CD4-positive, alpha-beta T cell treated with Interleukin-6 at 100 ng/mL for 8 hours (primary cell): ENCODE data around the gene ZNF367.
A peak's percentile ranks its signal among the peaks of the same experiment; 100 is the strongest.

ENCODE experiments used
- DNase-seq: peaks from one replicate; pipeline ENCODE4 v3.0.0-alpha.2; 2020; ENCODE audit warnings: mixed read lengths, low spot score

The ZNF367 gene

DNA sequence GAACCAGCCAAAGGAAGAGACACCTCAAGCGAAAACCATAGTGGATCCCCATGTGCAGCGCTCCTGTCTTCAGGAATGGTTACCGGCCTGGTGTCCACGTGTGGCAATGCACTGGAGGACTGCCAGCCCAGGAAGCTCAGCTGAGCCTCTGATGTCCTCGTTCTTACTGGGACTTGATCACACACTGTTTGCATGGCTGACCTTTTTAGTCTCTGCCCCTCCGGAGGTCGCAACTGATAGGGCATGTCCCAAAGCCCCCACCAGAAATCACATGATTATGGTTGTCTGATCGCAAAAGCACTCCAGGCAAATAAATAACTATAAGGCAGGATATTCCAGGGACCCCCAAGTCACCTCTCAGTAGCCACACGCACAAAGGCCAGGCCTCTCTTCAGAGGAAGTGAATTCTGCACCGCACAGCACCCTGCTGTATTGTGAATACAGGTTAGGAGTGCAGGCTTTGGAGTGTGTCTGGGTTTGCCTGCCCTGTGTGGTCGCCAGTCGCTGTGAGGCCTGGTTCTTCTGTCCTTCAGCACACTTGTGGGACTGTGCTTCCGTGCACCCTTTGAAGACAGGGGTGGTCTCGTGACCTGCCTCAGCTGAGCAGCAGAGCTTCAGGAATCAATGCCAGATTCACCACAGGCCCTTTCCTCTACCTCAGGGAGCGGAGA lies 18.4 kb upstream of the ZNF367 start:
- no peak for DNase-seq

DNA sequence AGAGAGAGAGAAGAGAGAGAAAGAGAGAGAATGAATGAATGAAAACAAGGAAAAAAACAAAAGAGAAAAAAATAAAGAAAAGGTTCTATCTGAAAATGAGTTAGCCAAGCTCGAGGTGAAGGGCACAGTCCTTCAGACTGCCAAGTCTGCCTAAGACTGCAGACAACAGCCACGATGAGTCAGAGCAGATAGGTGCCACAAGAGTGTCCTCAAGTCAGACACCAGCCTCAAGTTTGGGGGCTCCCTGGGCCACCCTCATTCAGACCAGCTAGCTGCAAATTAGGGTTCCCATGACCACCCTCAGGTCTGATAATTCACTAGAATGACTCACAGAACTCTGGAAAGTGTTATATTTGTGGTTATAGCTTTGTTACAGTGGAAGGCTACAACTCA lies 17.9 kb upstream of the ZNF367 start:
- no peak for DNase-seq

DNA sequence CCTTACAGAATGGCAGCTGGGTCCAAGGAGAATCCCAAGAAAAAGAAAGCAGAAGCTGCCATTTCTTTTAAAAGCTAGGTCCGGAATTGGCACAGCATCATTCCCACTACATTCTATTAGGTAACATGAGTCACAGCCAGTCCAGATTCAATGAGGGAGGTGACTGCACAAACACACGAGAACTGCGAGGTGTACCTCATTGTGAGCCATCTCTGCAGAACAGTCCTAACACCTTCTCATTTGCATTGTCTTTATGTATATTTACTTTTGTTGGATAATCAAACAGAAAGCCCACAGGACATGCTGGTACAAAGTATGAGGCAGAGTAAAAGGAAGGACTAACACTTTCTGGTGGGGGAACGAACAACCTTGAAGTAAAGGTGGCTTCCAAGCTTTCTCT lies 17.2 kb upstream of the ZNF367 start:
- DNase-seq = no peak

- no peak for DNase-seq
These were observed 12.2 kb upstream of the ZNF367 start for GRCh38 chr9:96430377-96430776.

DNA sequence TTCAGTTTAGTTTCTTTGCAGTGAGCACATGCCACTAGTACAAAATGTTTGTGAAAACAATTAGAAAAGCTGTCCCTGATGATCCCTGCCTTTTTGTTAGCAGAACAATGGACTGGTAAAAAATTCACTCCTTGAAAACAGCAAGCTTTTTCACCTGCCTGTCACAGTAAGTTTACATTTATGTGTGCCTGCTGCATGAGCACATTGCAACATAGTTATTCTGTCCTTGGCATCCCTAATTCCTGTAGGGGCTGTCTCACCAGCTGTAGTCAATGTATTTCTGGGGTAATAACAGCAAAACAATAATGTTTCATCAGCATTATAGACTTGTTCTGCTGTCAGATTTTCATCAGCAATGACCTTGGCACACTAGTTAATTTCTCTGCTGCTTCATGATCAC lies 11.6 kb upstream of the ZNF367 start:
- no peak for DNase-seq

- no peak for DNase-seq
These were observed 7.5 kb upstream of the ZNF367 start for GRCh38 chr9:96425500-96426169.

- no peak for DNase-seq
These were observed 5.8 kb upstream of the ZNF367 start for GRCh38 chr9:96423985-96424336.

- no peak for DNase-seq
These were observed 5.3 kb upstream of the ZNF367 start for GRCh38 chr9:96423322-96423984.

GRCh38 chr9:96420468-96421219 lies 2.5 kb upstream of the ZNF367 start:
- peak; percentile 28 for DNase-seq

GRCh38 chr9:96419691-96419969 lies 1.5 kb upstream of the ZNF367 start:
- DNase-seq = no peak

DNA sequence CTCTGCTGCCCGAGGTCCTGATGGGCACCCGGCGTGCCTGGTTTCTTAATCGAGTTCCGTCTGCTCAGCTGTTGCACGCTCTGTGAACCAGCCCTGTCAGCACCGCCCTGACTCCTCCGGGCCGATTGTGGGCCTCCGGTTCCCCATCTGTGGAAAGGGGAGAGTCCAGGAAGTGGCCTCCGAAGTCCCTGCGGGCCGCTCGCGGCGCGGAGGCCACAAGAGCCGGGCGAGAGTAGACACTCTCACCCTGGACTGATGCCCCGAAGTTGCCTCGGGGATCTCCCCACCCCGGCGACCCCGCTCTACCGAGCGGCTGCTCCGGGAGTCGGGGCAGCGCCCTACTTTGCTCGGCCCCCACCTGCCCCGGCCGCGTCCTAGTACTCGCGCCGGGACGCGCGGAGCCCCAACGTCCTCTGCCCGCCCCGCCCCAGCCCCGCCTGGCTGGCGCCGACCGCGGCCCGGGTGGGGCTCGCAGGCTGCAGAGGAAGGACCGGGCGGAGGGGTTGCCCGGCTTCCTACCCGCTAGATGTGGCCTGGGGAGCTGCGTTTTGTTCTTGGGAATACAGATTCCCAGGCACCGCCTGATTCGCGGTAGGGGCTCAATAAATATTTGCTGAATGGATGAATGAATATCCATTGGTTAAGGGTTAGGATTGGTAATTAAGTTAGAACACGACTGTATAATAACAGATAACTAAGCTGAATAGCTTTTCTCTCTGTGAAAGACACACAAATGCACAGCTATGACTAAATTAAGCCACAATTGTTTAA lies 935 bp upstream of the ZNF367 start:
- DNase-seq = peak; percentile 46

DNA sequence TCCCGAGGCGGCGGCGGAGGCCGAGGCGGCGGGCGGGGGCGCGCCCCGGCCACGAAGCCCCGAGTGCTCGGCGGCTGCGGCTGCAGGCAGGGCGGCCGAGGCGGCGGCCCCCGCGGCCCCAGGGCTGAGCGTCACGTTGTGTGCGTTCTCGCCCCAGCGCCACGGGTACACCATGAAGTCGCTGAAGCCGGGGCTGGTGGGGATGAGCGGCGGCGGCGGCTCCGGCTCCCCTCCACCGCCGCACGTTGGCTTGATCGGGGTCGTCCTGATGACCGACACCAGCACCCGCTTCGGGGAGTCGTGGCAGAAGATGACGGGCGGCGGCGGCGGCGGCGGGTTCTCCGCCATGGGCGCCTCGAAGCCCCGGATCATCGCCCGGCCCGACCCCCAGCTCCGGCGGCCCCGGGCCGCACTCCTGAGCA lies 498 bp downstream of the ZNF367 start:
- DNase-seq = no peak

GRCh38 chr9:96417051-96417586 lies 1.1 kb downstream of the ZNF367 start:
- peak; percentile 89 for DNase-seq

- DNase-seq = peak; percentile 25
These were observed 4.6 kb downstream of the ZNF367 start for GRCh38 chr9:96413302-96414221.

- no peak for DNase-seq
These were observed 5.8 kb downstream of the ZNF367 start for GRCh38 chr9:96412174-96412913.

GRCh38 chr9:96411129-96411838 lies 6.9 kb downstream of the ZNF367 start:
- no peak for DNase-seq

GRCh38 chr9:96408409-96409280 lies 9.5 kb downstream of the ZNF367 start:
- DNase-seq = no peak

GRCh38 chr9:96400132-96400910 lies 17.8 kb downstream of the ZNF367 start:
- DNase-seq = no peak
